GM19452 (cell line): Measurements from ENCODE around the gene COA3.

ENCODE experiments used
- ATAC-seq: cut with Tn5 transposase; IDR thresholded peaks from one replicate; pipeline ENCODE4 v1.9.1; 2021; ENCODE audit not compliant: unreplicated experiment

COA3 gene

GRCh38 chr17:42818379-42818778 is 19.9 kb upstream of the COA3 start:
- no peak for ATAC-seq

- no peak for ATAC-seq
These were observed 19.4 kb upstream of the COA3 start for GRCh38 chr17:42817866-42818265.

DNA sequence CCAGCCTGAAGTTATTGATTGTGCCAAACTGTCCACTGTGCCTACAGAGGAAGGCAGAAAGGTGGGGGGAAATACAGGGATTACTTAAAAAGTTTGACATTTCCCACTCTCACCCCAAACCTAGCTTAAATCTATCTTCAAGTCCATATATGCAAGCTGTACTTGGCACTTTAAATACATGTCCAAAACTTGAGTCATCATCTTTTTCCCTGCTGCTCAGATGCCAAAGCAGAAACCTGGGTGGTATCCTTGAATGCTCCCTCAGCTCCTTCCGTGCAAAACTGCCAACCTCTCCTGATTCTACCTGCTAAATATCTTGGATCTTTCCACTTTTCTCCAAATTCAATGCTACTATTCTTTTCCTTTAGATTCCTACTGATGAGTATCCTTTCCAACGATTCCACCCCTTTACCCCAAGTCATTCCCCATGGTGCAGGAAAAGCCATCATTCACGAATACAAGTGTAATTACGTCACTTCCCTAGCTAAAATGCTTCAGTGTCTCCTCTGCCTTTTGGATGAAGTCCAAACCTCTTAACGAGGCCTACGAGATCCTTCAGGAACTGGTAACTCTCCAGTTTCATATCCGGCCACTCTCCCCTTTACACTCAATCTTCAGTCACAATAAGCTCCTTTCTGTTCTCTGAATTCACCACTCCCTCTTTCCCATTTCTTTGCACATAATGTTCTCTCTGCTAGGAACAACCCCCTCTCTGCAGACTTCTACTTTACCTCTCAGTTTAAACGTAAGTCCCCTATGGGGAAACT is 16.3 kb upstream of the COA3 start:
- ATAC-seq = no peak

- ATAC-seq = no peak
These were observed 10.7 kb upstream of the COA3 start for GRCh38 chr17:42809250-42809649.

- ATAC-seq = no peak
These were observed 7.7 kb upstream of the COA3 start for GRCh38 chr17:42806249-42806648.

DNA sequence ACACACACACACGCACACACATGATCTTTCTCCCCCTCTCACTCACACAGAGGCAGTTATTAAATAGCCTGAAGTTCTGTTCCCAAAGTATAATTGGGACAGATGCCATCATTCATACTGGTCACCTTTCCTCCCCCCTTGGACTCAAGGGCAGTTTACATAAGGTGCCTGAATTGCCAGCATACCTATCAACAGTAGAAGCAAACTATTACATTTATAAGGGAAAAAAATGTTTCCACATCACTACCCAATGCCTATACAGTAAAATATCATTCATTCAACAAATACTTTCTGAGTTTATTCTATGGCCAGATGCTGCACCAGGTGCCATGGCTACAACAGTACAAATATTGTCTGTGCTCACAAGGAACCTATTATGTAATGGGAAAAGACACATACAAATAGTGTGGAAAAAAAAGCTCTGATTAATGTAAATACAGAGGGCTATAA is 6.4 kb upstream of the COA3 start:
- no peak for ATAC-seq

- ATAC-seq = no peak
These were observed 4.8 kb upstream of the COA3 start for GRCh38 chr17:42803074-42803883.

GRCh38 chr17:42798011-42798382 is 507 bp downstream of the COA3 start:
- no peak for ATAC-seq

DNA sequence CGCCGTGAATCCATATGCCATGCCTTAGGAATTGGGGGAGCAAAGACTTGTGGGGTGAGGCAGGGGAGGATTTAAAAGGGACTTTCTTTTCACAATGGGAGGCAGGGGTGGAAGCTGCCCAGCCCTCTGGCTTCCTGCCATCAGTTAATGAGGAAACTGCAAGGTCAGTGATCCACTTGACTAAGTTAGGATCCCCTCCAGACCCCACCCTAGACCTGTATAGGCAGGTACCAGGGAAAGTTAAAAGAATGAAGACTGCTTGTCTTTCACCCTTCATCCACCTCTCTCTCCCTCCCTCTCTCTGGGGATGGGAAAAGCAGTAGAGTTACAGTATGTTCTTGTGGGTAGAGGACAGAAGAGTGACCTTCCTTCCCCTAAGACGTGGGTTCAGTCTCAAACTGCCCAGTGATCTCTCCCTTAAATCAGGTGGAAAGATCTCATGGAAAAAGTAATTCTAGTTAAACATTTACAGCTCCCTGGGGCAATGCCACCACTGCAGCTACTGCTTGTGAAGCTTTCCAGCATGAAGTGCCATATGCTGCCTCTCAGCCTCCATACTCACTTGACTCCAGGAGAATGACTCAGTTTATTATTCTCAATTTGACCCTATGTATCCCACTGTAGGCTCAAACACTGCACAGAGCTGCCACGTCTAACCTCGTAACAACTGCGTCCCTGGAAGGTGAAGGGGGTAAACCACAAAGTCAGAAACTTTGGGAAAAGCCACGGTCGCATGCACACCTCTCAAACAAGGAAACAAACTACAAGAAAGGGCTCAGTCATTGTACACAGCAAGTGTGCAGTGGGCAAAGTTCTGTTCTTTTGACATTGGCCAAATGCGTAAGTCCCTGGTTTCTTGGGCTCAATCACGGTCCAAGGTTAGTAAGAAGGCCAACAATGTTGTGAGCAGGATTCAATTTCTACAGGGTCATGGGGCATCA is 1.2 kb downstream of the COA3 start:
- no peak for ATAC-seq

DNA sequence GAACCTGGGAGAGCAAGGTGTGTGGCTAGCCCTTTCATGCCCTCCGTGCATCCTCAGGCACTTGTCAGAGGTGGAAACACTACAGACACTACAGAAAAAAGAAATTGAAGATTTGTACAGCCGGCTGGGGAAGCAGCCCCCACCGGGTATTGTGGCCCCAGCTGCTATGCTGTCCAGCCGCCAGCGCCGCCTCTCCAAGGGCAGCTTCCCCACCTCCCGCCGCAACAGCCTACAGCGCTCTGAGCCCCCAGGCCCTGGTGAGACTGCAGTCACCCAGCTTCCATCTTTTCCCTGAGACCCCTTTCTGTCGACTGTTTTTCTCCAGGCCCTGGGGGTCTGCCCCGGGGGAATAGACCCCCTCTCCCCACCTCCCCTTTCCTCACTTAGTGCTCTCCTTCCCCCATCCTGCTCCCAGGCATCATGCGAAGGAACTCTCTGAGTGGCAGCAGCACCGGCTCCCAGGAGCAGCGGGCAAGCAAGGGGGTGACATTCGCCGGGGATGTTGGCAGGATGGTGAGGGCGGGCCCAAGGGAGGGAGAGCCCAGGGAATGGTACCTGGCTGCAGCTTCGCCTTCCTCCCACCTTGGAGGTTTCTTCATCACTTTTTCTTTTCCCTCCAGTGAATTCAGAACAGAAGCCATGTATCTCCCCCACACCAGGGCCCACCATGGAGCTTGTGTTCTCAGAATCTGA is 2.3 kb downstream of the COA3 start:
- ATAC-seq = no peak

DNA sequence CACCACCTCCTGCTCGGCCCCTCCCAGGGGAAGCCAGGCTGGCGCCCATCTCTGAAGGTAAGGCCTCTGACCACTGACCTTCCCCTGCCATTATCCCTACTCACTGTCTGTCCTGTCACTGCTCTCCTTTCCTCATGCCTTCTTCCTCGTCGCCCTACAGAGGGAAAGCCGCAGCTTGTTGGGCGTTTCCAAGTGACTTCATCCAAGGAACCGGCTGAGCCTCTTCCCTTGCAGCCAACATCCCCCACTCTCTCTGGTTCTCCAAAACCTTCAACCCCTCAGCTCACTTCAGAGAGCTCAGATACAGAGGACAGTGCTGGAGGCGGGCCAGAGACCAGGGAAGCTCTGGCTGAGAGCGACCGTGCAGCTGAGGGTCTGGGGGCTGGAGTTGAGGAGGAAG is 3.0 kb downstream of the COA3 start:
- ATAC-seq = no peak

GRCh38 chr17:42795061-42795460 is 3.4 kb downstream of the COA3 start:
- ATAC-seq = no peak

DNA sequence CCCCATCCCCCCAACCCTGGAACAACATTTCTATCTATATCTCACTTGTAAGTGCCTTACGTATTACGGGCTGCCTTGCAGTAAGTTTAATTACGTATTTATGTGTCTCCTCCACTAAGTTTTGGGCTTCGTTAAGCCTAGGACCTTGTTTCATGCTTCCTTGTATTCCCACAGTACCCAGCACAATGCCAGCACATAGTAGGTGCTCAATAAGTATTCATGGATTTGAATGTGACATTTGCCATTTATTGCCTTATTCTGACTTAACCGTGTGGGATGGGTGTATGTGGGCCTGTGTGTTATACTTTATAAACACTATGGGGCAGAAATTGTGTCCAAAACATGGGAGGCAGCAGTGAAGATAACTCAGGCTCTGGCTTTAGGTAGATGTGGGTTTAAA is 6.0 kb downstream of the COA3 start:
- no peak for ATAC-seq

- ATAC-seq = no peak
These were observed 6.6 kb downstream of the COA3 start for GRCh38 chr17:42791948-42792347.

GRCh38 chr17:42787266-42787665 is 11.2 kb downstream of the COA3 start:
- no peak for ATAC-seq

GRCh38 chr17:42784811-42785592 is 13.5 kb downstream of the COA3 start:
- ATAC-seq = no peak

DNA sequence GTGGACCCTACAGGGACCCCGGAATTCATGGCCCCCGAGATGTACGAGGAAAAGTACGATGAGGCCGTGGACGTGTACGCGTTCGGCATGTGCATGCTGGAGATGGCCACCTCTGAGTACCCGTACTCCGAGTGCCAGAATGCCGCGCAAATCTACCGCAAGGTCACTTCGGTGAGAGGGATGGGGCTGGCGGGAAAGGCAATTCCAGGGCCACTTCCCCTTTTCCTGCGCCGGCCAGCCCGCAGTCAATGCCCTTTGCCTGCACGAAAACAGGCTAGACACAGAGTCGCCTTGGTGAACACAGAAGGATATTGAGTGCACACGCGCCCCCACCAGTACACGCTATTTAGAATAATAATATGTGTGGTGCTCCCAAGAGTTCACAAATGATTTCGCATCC is 14.1 kb downstream of the COA3 start:
- ATAC-seq = no peak

DNA sequence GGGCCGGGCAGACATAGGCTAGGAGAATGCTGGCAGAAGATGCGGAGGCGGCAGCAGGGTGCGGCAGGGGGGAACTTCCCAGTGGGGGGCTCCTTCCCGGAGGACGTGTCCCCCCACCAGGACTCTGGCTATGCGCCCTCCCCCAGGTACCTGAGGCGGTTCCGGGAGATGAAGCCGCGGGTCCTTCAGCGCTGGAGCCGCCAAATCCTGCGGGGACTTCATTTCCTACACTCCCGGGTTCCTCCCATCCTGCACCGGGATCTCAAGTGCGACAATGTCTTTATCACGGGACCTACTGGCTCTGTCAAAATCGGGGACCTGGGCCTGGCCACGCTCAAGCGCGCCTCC is 14.7 kb downstream of the COA3 start:
- no peak for ATAC-seq

DNA sequence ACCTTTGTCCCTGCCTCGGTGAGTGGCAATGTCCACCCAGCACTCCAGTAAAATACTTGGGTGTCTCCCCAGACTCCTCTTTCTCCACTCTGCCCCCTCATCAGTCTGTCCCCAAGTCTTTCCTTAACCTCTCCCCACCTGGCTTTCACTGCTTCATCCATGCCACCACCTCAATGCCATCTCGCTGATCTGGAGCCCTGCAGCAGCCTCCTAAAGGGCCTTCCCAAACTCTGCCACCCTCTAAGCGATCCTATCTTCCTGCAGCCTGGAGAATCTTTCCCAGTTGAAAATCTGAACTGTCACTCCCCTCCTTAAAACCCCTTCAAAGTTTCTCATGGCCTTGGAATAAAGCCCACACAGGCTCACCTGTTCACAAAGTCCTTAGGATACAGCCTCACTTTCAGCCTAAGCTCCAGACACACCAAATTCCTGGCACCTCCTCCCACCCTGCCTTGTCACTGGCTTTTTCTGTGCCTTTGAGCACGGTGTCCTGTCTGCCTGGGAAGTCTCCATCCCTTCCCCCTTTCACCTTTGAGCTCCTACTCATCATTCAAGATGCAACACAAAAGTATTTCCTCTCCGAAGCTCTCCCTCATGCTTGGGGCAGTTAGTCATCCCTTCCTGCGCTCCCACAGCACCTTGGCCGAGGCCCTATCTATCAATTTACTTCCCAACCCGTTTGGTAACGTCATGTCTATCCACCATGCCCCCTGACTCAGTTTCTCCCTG is 15.3 kb downstream of the COA3 start:
- ATAC-seq = no peak
